ENCODE measurements around the gene NOL4L.

The NOL4L gene

GRCh38 chr20:32447136-32448027 is 137.8 kb downstream of the NOL4L start:
- no peak for DNase-seq (ENCODE audit: low read depth, low spot score)

GRCh38 chr20:32446301-32447100 is 138.6 kb downstream of the NOL4L start:
- DNase-seq (ENCODE audit: low read depth, low spot score), result no peak

GRCh38 chr20:32445539-32446273 is 139.4 kb downstream of the NOL4L start:
- no peak for DNase-seq (ENCODE audit: low read depth, low spot score)

GRCh38 chr20:32444474-32445220 is 140.5 kb downstream of the NOL4L start:
- DNase-seq (ENCODE audit: low read depth, low spot score), result no peak

GRCh38 chr20:32443386-32443974 is 141.7 kb downstream of the NOL4L start:
- DNase-seq (ENCODE audit: low read depth, low spot score), result no peak

GRCh38 chr20:32442630-32443373 is 142.3 kb downstream of the NOL4L start:
- no peak for DNase-seq (ENCODE audit: low read depth, low spot score)

- no peak for DNase-seq (ENCODE audit: low read depth, low spot score)
Observed at GRCh38 chr20:32441638-32442037, 143.5 kb downstream of the NOL4L start.

- no peak for DNase-seq (ENCODE audit: low read depth, low spot score)
Observed at GRCh38 chr20:32440758-32441078, 144.4 kb downstream of the NOL4L start.

- no peak for DNase-seq (ENCODE audit: low read depth, low spot score)
Observed at GRCh38 chr20:32440069-32440757, 144.9 kb downstream of the NOL4L start.

GRCh38 chr20:32439132-32439829 is 145.9 kb downstream of the NOL4L start:
- DNase-seq (ENCODE audit: low read depth, low spot score), result no peak

- no peak for DNase-seq (ENCODE audit: low read depth, low spot score)
Observed at GRCh38 chr20:32438331-32438858, 146.7 kb downstream of the NOL4L start.

- DNase-seq (ENCODE audit: low read depth, low spot score), result no peak
Observed at GRCh38 chr20:32437391-32438074, 147.6 kb downstream of the NOL4L start.

- DNase-seq (ENCODE audit: low read depth, low spot score), result no peak
Observed at GRCh38 chr20:32436968-32437367, 148.2 kb downstream of the NOL4L start.

- DNase-seq (ENCODE audit: low read depth, low spot score), result no peak
Observed at GRCh38 chr20:32436142-32436861, 148.8 kb downstream of the NOL4L start.

- no peak for DNase-seq (ENCODE audit: low read depth, low spot score)
Observed at GRCh38 chr20:32435449-32436107, 149.6 kb downstream of the NOL4L start.

GRCh38 chr20:32434434-32434833 is 150.7 kb downstream of the NOL4L start:
- DNase-seq (ENCODE audit: low read depth, low spot score), result no peak
